Heart left ventricle (tissue), 16 donors: ENCODE results near the gene IGFN1. TPM values are rescaled to one million over a fixed set of nuclear protein-coding genes. Genes with fewer than 3 reads are reported as not detected.

Experiments
- ATAC-seq, 4 donors: fragments of 200-7000 bp; cut with Tn5 transposase; one replicate each; pipeline ENCODE4 v1.9.1; 2020 to 2022; ENCODE audit warnings: moderate library complexity in 4 of 4, mild to moderate bottlenecking in 3 of 4, moderate number of reproducible peaks in 1 of 4
- DNase-seq, 5 donors: peaks; one replicate each; pipeline ENCODE4 v3.0.0-alpha.2; 2020
- H3K27ac ChIP-seq, 12 donors: fragments of 200-600 bp; sonication (generic) in 4 of 12; one replicate each; pipeline versions ENCODE4 v1.5.0 to v1.8.0; 2016 to 2022; ENCODE audit warnings: mild to moderate bottlenecking in 2 of 12
- H3K27me3 ChIP-seq, 9 donors: fragments of 200-600 bp; sonication (generic) in 2 of 9; one replicate each; pipeline versions ENCODE4 v1.5.1 to v1.8.0; 2016 to 2022; ENCODE audit warnings: mild to moderate bottlenecking in 3 of 9
- H3K36me3 ChIP-seq, 9 donors: fragments of 200-600 bp; sonication (generic) in 2 of 9; one replicate each; pipeline versions ENCODE4 v1.5.0 to v1.8.0; 2018 to 2022; ENCODE audit warnings: mild to moderate bottlenecking in 2 of 9
- H3K4me1 ChIP-seq, 12 donors: fragments of 200-600 bp; sonication (generic) in 4 of 12; one replicate each; pipeline versions ENCODE4 v1.5.0 to v1.8.0; 2016 to 2022; ENCODE audit warnings: mild to moderate bottlenecking in 3 of 12
- H3K4me3 ChIP-seq, 12 donors: fragments of 200-600 bp; sonication (generic) in 4 of 12; one replicate each; pipeline versions ENCODE4 v1.5.0 to v1.8.0; 2017 to 2022; ENCODE audit warnings: mild to moderate bottlenecking in 9 of 12, moderate library complexity in 4 of 12
- H3K9me3 ChIP-seq, 12 donors: fragments of 200-600 bp; sonication (generic) in 4 of 12; one replicate each; pipeline versions ENCODE4 v1.5.0 to v1.8.0; 2016 to 2022; ENCODE audit warnings: mild to moderate bottlenecking in 1 of 12
- CTCF ChIP-seq, 12 donors: fragments of 200-600 bp; sonication (generic) in 4 of 12; IDR thresholded peaks; one replicate each; pipeline versions ENCODE4 v1.5.0 to v1.8.0; 2018 to 2022; ENCODE audit warnings: antibody characterized with exemption in 12 of 12, mild to moderate bottlenecking in 5 of 12
- POLR2A ChIP-seq, 2 donors: fragments of 450-650 bp; IDR thresholded peaks; one replicate each; pipeline ENCODE4 v1.6.1; 2017; ENCODE audit warnings: antibody characterized with exemption in 2 of 2, mild to moderate bottlenecking in 2 of 2, moderate library complexity in 2 of 2
- WGBS, 4 donors: extraction: QIAGEN DNeasy Blood & Tissue Kit in 2 of 4; methylation state at CpG; one replicate each; pipeline versions ENCODE4 v1.1.5 to v1.1.7; 2013 to 2018; 5-methylcytosine and 5-hydroxymethylcytosine counted together
- intact Hi-C, 10 donors: fragments of 100-400 bp; cut with DNase I; formaldehyde crosslinking; loops; one replicate each; pipeline versions ENCODE4 v1.11.1 to v1.14.2; 2022
- polyA plus RNA-seq, 2 donors: library from polyadenylated mRNA; stranded (reverse); fragments of 200-250 nt; gene quantifications; one replicate each; pipeline ENCODE4 v1.2.3, GENCODE V29; 2013
- total RNA-seq, 9 donors: library from RNA; depleted of rRNA in 2 of 9; stranded (reverse); fragments of >200 nt in 2 of 9; fragmentation: NEBNext Ultra II Directional in 3 of 9; extraction: Animal tissue kit (Norgen Biotek cat#: 25700) in 3 of 9; gene quantifications; one replicate each; pipeline versions ENCODE4 v1.1.0 to v1.2.4, GENCODE V29; 2016 to 2023
- donor health status: ischemic (EF 13 %, LVEDD 7.1; RV severe dilation, severe dysfunction).
- donor health status: healthy with polysubstance abuse.
- donor health status: DM: no; HTN: yes; CAD: no.
- donor health status: DM: no; HTN: no; CAD: no.
- donor health status: ischemic (EF 25% LVEDD 6.9; RV normal size, moderate dysfunction).
- donor health status: ischemic (EF 25% LVEDD 5.7; RV mildly dilated, moderate dysfunction).
- donor health status: healthy.
- donor health status: DM: yes; HTN: yes; CAD: no.
- donor health status: ischemic (EF 35%, LVEDD 5.7; RV mildly dilated, moderate dysfunction).
- donor health status: nonischemic (EF 11% LVEDD 7.7; RV severe dilation, severe dysfunction).
- donor health status: DM: yes; HTN: yes; CAD: no.
- donor health status: PGD.
- donor health status: ischemic (EF 29% LVEDD 5.4; RV normal size, mild dysfunction).
- donor health status: nonischemic (EF 23%, LVEDD 6.1; RV moderate dilation, normal function).

Gene IGFN1
- total and polyA plus RNA-seq, 11 donors = 0.03 to 0.04 TPM; not detected in 9

DNA sequence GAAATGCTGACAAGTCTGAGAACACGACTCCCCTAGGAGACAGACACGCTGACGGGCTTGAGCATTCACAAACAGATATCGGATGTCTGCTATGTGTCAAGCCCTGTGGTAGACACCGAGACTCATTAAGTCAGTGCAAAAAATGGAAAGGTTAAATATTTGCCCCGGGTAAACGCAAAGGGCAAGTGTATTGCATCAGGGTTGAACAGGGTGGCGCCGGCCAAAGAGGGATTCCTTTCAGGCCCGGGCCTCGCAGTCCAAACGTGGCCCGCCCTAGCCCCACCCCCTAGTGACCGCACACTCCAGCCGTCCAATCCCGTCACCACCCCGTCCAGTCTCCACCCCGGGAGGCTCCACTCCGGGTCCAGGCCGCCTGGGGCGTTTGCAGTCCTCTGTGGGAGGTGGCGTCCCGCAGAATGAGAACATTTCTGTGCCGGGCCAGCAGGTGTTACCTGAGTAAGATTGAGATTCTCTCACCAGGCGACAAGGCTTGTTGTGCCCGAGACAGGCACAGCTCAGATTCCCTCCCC, 20.0 kb upstream of the IGFN1 start:
- H3K4me1 ChIP-seq = peaks cover 0 to 19% (median 8%) of the 10 kb centered on the region in 12 donors
- H3K9me3 ChIP-seq = no peaks in the 10 kb centered on the region
- peak overlapping the region; percentile 28 to 81 (median 72) for H3K4me3 ChIP-seq
- no peak for TF ChIP-seq CTCF (IDR thresholded peaks at IDR 0.05)
- peak; percentile 56 to 89 for TF ChIP-seq POLR2A (IDR thresholded peaks at IDR 0.05)
- intact Hi-C loops = loop anchor here in 1 of 10 donors (1.0 kb wide), 1 partner anchor 16 kb away; the partner anchor contains the start of gene TMEM9
- peak; percentile 94 to 97 (median 96) for DNase-seq
- peak overlapping the region; percentile 73 to 95 (median 92) for H3K27ac ChIP-seq
- H3K36me3 ChIP-seq = no peaks in the 10 kb centered on the region
- H3K27me3 ChIP-seq = peaks cover 0 to 4% (median 0%) of the 10 kb centered on the region in 9 donors
- ATAC-seq = peak; percentile 98 to 99 (median 98)
- WGBS, 4 donors = 5 to 9% (median 5%) methylated on average over 16 to 26 of the region's 26 CpGs

DNA sequence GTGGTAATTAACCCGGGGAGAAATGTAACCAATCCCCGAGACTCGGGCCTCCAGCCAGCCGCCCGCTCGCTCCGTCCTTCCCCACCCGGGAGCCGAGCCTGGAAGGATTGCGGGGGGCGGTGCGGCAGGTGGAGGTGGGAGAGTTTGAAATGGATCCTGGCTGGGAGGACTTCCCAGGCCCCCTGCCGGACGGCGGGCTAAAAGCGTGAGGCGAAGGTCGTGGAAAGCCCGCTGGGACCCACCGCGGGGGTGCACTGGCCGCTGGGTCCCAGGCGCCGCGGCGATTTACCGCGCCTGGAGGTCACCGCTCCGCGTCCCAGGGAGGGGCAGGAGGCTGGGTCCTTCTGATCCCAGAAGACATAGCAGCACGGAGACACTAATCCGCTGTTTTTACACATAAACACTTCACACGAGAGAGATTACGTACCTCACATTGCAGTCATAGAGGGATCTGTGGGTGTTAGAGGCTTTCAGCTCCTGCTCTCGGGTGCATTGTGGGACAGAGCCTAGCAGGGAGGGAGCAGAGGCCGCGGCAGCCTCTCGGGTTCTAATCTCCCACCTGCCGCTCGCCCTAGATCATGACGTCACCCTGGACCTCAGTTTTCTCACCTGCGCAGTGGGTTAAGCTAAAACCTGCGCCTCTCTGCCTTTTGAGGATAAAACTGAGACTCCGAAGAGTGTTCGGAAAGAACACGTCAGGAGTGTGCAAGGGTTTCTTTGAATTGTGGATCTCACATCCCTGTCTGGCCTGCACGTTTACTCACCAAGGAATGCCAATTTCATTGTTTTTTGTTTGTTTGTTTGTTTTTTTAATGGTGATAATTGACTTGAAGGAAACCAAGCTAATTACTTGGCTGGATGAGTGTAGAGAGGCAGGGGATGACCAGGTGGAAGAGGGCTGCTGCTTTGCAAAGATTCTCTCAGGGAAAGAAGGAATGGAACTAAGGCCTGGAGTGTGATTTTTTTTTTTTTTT, 19.3 kb upstream of the IGFN1 start:
- 8 to 16% (median 11%) methylated on average over 34 to 48 of the region's 48 CpGs for WGBS, 4 donors
- peak; percentile 29 to 75 (median 42) for DNase-seq
- Histone ChIP-seq H3K9me3 (no peaks in the 10 kb centered on the region), H3K36me3 (no peaks in the 10 kb centered on the region), H3K4me1 (peaks cover 0 to 19% (median 8%) of the 10 kb centered on the region in 12 donors), H3K4me3 (peak overlapping the region; percentile 28 to 81 (median 72)), H3K27me3 (no peaks in the 10 kb centered on the region), H3K27ac (peak overlapping the region; percentile 73 to 95 (median 92))
- peak; percentile 17 to 57 (median 50) for ATAC-seq
- TF ChIP-seq CTCF (IDR thresholded peaks at IDR 0.05) (peak in 11 of 12 donors; percentile 9 to 46 (median 17)), POLR2A (IDR thresholded peaks at IDR 0.05) (no peak)
- intact Hi-C loops = no loop called here

DNA sequence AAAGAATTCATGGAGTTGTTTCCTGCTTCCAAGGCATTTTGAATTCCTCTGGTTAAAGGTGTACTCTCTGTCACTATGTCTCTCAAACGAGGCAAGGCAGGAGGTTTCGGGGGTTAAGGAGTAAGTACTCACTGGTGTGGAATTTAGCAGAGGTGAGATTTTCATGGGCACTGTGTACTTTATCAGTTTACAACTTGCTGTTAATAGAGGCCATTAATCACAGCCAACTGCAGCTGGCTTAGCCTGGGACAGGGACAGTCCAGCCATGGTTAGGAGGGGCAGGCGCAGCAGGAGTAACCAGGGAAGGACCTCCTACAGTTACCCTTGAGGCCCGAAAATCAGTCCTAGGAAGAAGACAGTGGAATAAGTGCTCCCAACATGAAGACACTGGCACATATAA, 18.3 kb upstream of the IGFN1 start:
- TF ChIP-seq POLR2A (IDR thresholded peaks at IDR 0.05) (no peak), CTCF (IDR thresholded peaks at IDR 0.05) (no peak)
- Histone ChIP-seq H3K27ac (no peak overlapping the region), H3K4me3 (no peak overlapping the region), H3K27me3 (no peaks in the 10 kb centered on the region), H3K9me3 (no peaks in the 10 kb centered on the region), H3K36me3 (no peaks in the 10 kb centered on the region), H3K4me1 (peaks cover 0 to 19% (median 8%) of the 10 kb centered on the region in 12 donors)
- no peak for ATAC-seq
- DNase-seq = no peak
- intact Hi-C loops = no loop called here
- WGBS, 4 donors = 59 to 73% (median 67%) methylated on average over 4 of the region's 4 CpGs
